Stimulated activated CD8-positive, alpha-beta memory T cell treated with anti-CD3 and anti-CD28 coated beads, Interleukin-15, amount 100 ng/mL, for 48 hours (primary cell): ENCODE results near the gene ATP6V1G1.

Experiments used
- DNase-seq, 2 donors: peaks; one replicate each; pipeline ENCODE4 v3.0.0-alpha.2; 2020; ENCODE audit warnings: low read depth in 2 of 2

ATP6V1G1 gene

DNA sequence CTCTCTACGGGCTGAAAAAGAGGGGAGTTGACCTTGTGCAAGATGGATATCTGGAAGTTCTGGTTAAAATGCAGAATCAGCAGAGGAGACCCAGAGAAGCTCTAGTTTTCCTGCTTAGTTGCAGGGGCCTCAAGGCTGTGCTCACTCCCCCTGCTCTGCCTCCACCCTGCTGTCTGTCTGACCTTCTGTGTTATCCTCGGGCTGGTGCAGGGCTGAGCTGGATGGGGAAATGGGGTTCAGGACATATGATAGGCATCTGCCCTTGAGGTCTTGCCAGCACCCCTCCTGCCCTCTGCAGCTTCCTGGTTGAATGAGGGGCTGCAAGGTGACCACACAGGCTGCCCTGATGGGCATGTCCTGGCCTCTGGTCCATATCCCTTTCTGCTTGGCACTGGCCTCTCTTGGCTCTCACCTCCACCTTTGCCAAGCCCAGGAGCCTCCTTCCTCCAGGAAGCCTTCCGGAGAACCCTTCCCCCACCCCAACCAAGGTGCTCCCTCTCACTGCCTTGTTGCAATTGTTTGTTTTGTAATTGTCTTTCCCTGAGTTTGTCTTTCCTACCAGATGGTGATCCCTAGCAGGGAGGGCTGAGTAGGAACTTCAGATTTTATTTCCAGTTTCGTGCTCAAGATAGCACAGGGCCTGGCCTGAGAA lies 24.8 kb downstream of the ATP6V1G1 start:
- no peak for DNase-seq

DNA sequence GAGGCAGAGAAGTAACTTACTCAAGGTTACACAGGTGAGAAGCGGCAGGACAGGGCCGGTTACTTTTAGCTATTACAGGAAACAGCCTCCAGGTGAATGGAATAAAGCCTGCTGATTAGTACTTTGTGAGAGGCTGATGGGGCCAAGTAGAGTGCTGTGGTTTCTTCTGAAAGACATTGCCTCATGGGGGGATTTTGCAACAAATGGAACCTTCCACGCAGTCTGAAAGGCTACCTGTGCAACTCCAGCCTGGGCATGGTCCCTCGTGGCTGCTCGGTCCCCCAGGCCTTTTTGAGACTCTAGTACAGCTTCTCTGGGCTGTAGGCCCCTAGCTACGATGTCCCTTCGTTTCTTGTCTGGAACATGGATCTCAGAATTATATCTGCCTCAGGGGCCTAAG lies 25.5 kb downstream of the ATP6V1G1 start:
- DNase-seq = no peak

DNA sequence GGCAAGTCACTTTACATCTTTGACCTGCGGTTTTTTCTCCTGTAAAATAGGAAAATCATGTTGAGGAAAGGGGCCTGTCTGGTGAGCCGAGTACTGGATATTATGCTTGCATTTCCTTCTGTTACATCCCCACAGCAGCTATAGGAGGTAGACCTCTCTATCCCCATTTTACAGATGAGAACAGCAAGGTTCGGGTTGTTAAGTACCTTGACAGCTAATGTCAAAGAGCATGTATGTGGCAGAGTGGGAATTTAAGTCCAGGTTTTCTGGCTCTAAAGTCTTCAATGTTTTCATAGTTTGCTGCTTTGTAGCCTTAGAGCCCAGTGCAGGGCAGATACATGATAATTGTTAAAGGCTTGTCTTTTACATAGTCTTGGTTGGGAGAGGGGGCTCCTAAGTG lies 26.4 kb downstream of the ATP6V1G1 start:
- DNase-seq = no peak

DNA sequence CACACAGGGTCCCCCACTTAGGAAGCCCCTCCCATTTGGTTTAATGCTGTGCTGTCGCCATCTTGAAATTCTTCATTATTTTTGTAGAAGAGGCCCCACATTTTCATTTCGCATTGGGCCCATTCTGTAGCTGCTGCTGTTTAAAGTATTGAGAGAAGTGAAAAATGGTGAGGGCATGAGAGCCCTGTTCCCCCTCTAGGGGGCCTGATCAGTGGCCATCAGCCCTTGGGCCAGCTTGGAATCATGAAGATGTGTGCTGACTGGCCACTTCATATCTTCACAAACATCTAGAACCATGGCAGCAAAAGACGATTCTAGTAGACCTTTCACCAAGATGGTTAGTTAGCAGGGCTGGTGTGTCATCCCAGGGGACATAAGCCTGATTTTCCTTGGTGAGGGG lies 26.8 kb downstream of the ATP6V1G1 start:
- no peak for DNase-seq

DNA sequence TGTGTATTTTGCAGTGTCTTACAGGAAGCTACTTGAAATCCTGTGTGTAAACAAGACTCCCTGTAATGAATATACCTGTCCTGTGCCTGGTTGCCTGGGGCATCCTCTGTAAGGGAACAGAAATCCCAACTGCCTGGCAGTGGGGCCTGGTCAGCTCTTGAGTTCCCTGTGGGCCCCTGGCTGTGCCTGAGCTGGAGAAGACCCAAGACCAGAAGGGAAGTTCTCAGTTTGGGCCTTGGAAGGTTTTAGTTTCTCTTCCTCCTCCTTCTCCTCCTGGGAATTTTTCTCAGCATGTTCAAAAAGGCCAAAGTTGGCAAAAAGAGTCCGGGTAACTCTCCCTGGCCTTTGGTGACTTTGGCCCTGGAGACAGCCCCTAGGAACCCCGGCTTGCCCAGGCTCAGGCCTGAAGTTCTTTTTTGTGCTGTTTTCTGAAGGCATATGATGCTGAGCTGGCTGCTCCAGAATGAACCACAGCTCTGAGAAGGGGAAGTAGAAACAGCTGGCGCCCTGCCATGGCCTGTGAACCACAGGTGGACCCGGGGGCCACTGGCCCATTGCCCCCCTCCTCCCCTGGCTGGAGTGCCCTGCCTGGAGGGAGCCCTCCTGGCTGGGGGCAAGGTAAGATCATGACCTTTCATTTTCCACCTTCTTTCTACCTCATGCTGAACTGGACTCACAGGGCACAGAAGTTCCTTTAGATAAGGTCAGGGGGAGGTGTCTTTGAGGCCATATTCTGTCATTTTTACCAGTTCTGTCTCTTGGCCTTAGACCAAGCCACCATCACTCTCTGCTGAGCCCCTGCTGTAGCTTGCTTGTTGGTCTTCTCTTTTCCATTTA lies 29.3 kb downstream of the ATP6V1G1 start:
- no peak for DNase-seq

DNA sequence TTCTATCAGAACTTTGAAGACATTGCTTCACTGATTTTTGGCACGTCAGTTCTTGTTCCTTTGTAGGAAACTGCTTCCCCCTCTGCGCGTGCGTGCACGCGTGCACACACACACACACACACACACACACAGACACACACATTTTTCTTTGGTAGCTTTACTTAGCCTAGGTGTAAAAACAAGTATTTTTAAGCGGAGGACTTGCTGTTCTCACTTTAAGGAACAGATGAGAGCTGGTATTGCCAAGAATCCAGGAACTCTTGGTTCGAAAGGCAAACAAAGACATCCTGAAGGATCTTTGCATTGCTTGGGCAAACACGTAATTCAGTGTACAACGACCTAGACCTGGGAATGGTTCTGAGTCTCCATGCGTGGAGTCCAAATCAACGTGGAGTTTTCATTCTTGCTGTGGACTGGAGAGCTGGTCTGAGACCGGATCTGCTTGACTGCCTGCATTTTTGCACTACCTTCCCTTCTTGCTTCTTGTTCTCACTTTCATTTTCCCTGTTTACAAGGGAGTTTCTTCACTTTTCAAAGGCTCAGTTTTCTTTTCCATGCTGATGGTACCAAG lies 31.7 kb downstream of the ATP6V1G1 start:
- no peak for DNase-seq

DNA sequence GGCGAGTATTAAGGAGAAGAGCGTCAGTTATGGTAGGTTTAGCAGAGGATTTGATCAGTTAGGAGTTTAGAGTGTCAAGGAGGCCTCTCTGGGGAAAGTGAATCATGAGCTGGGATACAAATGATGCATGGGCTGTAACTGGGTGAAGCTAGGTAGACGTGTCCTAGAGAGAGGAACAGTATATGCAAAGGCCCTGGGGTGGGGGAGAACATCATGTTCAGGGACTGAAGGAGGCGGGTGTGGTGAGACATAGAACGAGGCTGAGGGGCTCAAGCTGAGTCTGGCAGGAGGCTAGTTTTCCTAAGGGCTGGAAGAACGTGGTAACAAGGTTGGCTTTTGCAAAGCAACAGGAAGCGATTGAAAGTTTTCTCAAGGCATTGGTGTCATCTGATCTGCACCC lies 34.0 kb downstream of the ATP6V1G1 start:
- no peak for DNase-seq

DNA sequence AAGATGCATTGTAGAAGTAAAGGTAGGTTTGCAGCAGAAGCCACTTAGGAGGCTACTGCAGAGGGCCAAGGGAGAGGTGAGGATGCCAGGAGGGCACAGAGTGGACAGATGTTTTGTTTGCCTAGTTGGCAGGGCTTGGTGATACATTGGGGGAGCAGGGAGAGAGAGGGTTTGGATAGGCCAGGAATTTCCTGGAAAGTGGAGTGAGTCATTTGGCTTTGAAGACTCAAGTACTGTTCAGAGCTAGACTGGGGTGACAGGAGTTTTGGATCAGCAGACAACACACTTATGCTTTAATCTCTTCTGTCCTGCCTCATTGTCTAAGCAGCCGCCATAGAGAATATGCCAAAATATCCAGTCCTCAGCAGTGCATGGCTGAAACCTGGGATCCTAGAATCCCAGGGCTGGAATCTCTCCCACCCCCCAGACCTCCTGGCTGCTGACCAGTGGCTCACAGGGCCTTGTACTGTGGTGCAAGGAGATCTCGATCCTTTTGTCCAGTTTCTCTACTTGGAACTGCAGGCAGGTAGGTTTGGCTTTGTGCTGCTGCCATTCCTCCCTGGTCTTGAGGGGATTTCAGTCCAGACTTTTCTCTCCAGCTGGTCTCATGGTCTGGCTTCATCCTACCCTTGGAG lies 34.5 kb downstream of the ATP6V1G1 start:
- no peak for DNase-seq

DNA sequence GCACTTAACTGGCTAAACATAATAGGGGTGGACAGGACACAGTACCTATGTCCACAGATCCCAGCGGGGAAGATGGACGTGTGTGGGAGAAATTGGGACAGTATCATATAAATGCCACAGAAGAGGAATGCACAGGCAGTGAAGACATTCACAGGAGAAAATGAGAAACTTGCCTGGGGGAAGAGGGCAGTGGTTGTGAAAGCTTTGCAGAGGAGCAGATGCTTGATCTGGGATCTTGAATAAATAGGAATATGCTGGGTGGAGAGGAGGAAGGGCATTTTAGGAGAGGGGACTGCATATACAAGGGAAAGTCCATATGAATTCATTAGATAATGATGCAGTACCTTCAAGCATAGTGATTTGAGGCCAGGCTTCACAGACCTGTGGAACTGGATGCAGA lies 37.1 kb downstream of the ATP6V1G1 start:
- DNase-seq = no peak

DNA sequence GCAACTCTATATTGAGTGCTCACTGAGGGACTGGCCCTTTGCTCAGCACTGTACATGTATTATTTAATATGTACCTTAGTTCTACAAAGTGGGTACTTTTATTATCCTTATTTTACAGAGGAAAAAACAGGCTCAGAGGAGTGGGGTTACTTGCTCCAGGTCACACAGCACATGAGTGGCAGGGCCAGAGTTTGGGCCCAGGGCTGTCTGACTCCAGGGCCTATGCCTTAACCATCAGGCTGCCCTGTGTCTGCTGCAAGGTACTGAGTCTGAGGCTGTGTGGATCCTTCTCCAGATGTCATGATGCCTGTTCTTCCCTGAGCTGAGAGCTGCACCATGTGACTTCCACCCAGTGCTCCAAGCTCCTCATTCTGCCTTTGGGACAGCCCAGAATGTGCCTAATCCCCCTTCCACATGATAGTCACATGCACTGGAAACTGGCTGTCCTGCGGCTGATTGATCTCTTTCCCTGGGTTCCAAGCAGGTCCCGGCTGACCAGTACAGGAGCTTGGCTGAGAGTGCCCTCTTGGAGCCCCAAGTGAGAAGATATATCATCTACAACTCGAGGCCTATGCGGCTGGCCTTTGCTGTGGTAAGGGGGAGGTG lies 38.9 kb downstream of the ATP6V1G1 start:
- DNase-seq = no peak

DNA sequence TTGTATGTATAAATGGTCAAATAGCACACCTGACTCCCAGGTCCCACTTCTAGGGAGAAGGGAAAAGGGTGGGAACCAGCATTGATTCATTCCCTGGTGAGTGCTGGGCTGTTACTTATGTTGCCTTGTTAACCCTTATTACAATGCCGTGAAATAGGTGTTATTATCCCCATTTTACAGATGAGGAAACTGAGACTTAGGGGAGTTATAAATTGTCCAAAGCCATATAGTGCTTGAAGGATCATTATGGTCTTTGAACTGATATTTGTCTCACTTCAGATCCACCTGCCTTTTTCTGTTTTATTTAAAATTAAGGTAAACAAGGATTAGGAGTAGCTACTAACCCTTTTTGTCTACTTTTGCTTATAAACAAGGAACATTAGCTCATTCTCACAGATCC lies 40.0 kb downstream of the ATP6V1G1 start:
- no peak for DNase-seq

DNA sequence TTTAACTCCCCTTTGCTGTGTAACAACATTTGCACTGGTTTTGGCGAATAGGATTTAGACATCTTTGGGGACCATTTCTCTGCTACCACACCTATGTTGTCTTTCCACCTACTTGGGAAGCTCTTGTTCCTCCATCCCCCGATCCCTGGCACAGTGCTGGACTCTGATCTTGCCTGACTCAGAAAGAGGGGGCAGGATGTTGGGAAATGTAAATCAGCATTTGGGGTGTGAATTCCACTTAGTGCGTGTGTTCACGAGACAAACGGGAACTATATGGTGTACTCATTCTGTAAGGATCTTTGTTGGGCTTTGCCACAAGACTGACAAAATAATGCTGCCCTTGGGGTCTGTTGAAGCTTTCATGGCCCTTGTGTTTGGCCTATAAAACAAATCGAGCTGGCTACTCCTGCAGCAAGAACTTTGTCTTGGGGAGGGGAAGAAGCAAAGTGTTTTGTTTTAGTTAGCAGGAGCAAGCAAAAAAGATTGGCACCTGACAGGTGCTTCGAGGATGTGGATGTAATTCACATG lies 42.1 kb downstream of the ATP6V1G1 start:
- DNase-seq = no peak

DNA sequence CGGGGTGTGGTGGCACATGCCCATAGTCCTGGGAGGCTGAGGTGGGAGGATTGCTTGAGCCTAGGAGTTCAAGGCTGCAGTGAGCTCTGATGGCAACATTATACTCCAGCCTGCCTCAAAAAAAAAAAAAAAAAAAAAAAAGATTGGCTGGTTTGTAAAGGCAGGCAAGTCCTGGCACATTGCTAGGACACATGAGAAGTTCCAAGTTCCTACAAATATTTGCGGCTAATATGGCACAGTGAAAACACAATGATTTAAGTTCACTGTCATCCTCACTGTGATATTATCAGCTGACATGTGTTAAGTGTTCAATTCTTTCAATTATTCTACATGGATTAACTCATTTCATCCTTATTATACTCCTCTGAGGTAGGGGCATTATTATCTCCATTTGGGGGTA lies 43.6 kb downstream of the ATP6V1G1 start:
- DNase-seq = no peak

DNA sequence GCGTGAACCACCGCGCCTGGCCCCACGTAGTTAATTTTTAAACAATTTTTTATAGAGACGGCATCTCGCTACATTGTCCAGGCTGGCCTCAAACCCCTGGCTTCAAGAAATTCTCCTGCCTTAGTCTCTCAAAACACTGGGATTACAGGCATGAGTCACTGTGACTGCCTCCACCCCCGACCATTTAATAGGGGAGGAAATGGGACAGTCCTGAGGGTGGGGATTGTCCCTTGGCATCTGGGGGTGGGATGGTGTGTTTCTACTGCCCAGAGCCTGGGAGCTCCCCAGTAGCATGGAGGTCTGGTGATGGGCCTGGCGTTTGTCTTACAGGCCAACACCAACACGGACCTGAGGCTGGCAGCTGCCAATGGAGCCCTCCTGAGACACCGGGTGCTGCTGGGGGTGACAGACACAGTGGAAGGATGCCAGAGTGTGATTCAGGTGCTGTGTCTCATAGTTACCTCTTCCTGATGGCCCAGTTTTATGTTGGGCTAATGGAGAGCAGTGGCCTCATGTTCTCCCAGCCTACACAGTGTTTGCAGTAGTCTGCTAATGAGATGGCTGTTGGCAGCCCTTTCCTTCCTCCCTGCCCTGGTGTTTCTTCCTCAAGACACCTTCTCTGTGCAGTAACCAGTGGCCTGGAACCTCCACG lies 46.0 kb downstream of the ATP6V1G1 start:
- no peak for DNase-seq

DNA sequence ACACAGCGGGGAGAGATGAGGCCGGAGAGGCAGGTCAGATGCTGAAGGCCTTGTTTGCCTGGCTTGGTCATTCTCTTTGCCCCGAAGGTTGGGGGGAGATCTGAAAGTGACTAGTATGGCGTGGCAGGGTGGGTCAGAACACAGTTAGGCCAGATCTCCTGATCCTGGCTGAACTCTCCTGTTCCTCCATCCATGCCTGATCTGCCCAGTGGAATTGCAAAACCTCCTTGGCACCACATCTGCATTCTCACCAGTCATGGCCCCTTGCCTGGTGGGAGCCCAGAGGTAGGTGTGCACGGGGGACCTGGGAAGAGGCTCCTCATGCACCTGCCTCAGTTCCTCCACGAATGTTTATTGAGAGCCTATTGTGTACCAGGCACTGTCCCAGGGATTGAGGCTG lies 46.8 kb downstream of the ATP6V1G1 start:
- no peak for DNase-seq

DNA sequence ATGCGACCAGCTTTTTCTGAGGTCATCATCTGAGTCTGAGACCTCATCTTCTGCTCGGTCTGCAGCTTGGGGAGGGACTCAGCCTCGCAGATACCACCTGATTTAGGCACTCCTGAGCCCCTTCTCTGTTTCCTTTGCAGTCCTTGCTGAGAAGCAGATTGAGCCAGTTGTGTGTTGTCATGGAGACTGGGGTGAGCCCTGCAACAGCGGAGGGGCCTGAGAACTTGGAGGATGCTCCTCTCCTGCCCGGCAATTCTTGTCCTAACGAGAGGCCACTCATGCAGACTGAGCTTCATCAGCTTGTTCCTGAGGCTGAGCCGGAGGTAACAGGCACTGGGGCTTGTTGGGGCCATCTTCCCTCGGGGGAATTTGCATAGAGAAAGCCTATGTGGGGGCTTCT lies 50.8 kb downstream of the ATP6V1G1 start:
- no peak for DNase-seq

DNA sequence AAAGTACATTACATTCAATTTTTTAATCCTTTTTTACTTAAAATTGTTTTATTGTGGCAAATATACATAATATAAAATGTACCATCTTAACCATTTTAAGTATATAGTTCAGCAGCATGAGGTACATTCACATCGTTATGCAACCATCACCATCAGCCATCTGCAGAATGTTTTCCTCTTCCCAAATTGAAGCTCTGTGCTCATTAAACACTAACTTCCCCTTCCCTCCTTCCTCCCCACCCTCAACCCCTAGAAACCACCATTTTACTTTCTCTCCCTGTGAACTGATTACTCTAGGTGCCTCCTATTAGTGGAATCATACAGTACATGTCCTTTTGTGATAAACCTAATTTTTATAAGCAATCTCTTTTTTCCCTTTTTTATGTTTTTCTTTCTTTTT lies 54.4 kb downstream of the ATP6V1G1 start:
- DNase-seq = no peak

DNA sequence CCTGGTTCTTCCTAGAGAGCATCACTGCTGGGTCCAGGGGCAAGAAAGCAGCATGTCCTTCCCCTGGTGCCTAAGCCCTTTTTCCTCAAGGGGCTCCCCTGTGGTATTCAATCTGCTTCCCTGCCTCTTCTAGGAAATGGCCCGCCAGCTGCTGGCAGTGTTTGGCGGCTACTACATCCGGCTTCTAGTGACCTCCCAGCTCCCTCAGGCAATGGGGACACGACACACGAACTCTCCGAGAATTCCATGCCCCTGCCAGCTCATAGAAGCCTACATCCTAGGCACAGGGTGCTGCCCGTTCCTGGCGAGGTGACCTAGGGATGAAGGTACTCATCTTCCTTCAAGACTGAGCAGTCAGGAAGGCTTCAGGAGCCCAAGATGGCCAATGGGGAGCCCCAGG lies 55.4 kb downstream of the ATP6V1G1 start:
- no peak for DNase-seq

DNA sequence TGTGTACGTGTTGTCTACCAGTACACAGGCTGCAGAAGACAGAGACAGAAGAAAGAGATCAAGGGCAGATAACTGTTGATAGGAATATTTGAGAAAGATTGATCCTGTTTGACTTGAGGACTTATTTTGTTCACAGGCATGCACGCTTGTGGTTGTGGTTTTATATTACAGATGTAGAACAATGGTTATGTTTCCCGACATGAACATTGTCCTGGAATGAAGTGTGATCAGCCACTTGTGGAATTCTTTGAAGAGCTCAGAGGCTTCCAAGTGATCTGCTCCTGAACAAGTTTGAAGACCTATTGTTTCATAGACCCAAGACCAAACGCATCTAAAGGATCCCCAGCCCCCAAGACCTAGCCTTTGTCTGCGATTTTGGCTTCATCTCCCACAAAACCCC lies 56.3 kb downstream of the ATP6V1G1 start:
- DNase-seq = no peak
